H1 (cell line): Measurements from ENCODE around the gene CHST11. TPM values are rescaled to one million over a fixed set of nuclear protein-coding genes. Genes with fewer than 3 reads are reported as not detected.

Source experiments
- CTCF ChIA-PET: fragments of 300-600 bp; sonication (Branson Sonifier 250); formaldehyde crosslinking; loops from one replicate; lab custom pipeline; 2021; ENCODE audit not compliant: partially characterized antibody; lab: Charles Lee
- POLR2A ChIA-PET: fragments of 300-600 bp; sonication (Branson Sonifier 250); formaldehyde crosslinking; loops from one replicate; lab custom pipeline; 2021; ENCODE audit warnings: inconsistent platforms; ENCODE audit not compliant: partially characterized antibody; lab: Charles Lee
- DNase-seq, 2 experiments: peaks; one replicate each; pipeline versions ENCODE4 v3.0.0 to v3.0.0-alpha.2; 2010 to 2022; ENCODE audit warnings: low spot score in 2 of 2, low read depth in 1 of 2, mixed read lengths in 1 of 2
- FAIRE-seq: peaks from 2 replicates; lab custom pipeline; 2011; peaks lifted over from hg19 to GRCh38; lab: Jason Lieb, UNC
- H2AFZ ChIP-seq: 2 replicates; pipeline ENCODE4 v1.8.1; 2012; ENCODE audit warnings: low read length, inconsistent platforms
- H2AK5ac ChIP-seq: 2 replicates; pipeline ENCODE4 v1.6.1; 2013; ENCODE audit warnings: low read depth, low read length
- H2BK120ac ChIP-seq: replicated peaks from 2 replicates; pipeline ENCODE3; 2013; ENCODE audit warnings: low read depth, low read length, inconsistent platforms
- H2BK12ac ChIP-seq: 2 replicates; pipeline ENCODE4 v1.6.1; 2013; ENCODE audit warnings: low read depth, low read length
- H2BK15ac ChIP-seq: 2 replicates; pipeline ENCODE4 v1.6.1; 2013; ENCODE audit warnings: low read length
- H2BK20ac ChIP-seq: 2 replicates; pipeline ENCODE4 v1.6.1; 2013; ENCODE audit warnings: low read length
- H2BK5ac ChIP-seq: 2 replicates; pipeline ENCODE4 v1.6.1; 2013; ENCODE audit warnings: low read depth, low read length
- H3K14ac ChIP-seq: 2 replicates; pipeline ENCODE4 v1.6.1; 2013; ENCODE audit warnings: inconsistent platforms; ENCODE audit not compliant: insufficient read length
- H3K18ac ChIP-seq: 2 replicates; pipeline ENCODE4 v1.6.1; 2013; ENCODE audit warnings: low read length; ENCODE audit errors: extremely low read depth
- H3K23ac ChIP-seq: 2 replicates; pipeline ENCODE4 v1.6.1; 2013; ENCODE audit warnings: inconsistent platforms; ENCODE audit not compliant: insufficient read length
- H3K23me2 ChIP-seq: 2 replicates; pipeline ENCODE4 v1.6.1; 2013; ENCODE audit warnings: low read depth, low read length
- H3K27ac ChIP-seq: 2 replicates; pipeline ENCODE4 v1.6.1; 2011; ENCODE audit warnings: low read depth, low read length, inconsistent platforms
- H3K27me3 ChIP-seq, 4 experiments: replicated peaks in 1 of 4; 1 replicate in 1 of 4; 2 replicates in 3 of 4; pipeline versions ENCODE4 v1.6.1 to v1.8.1; 2011 to 2013; ENCODE audit warnings: low read length in 3 of 4, mild to moderate bottlenecking in 3 of 4, inconsistent platforms in 2 of 4, mixed read lengths in 2 of 4, moderate library complexity in 1 of 4; ENCODE audit not compliant: control insufficient read depth in 3 of 4, insufficient read depth in 3 of 4; ENCODE audit errors: extremely low read depth in 1 of 4
- H3K36me3 ChIP-seq, 4 experiments: 2 replicates each; pipeline versions ENCODE4 v1.6.1 to v1.8.1; 2011 to 2013; ENCODE audit warnings: mild to moderate bottlenecking in 4 of 4, low read length in 3 of 4, moderate library complexity in 2 of 4, control low read depth in 1 of 4, inconsistent platforms in 1 of 4; ENCODE audit not compliant: insufficient read depth in 4 of 4, control insufficient read depth in 2 of 4
- H3K4ac ChIP-seq: replicated peaks from 2 replicates; pipeline ENCODE3; 2013; ENCODE audit warnings: low read length, low read depth, mixed read lengths, inconsistent platforms; ENCODE audit not compliant: insufficient read length
- H3K4me1 ChIP-seq, 4 experiments: replicated peaks in 1 of 4; 1 replicate in 1 of 4; 2 replicates in 3 of 4; pipeline versions ENCODE4 v1.6.1 to v1.8.1; 2011 to 2013; ENCODE audit warnings: low read length in 3 of 4, inconsistent platforms in 2 of 4, mixed read lengths in 1 of 4; ENCODE audit not compliant: insufficient read depth in 4 of 4, control insufficient read depth in 3 of 4
- H3K4me2 ChIP-seq, 2 experiments: 2 replicates each; pipeline versions ENCODE4 v1.6.1 to v1.8.1; 2011 to 2013; ENCODE audit warnings: low read depth in 2 of 2, low read length in 2 of 2, control low read depth in 1 of 2, inconsistent platforms in 1 of 2, mild to moderate bottlenecking in 1 of 2; ENCODE audit not compliant: insufficient read depth in 1 of 2
- H3K4me3 ChIP-seq, 4 experiments: fragments of 200-600, 300-600 bp in 1 of 4; sonication (generic), shearing (Covaris generic), sonication (Bioruptor Twin) in 1 of 4; 2 replicates each; pipeline versions ENCODE4 v1.5.1 to v1.8.1; 2011 to 2016; ENCODE audit warnings: low read length in 4 of 4, low read depth in 3 of 4, control low read depth in 2 of 4, inconsistent platforms in 2 of 4, mild to moderate bottlenecking in 2 of 4, mixed read lengths in 1 of 4, moderate library complexity in 1 of 4; ENCODE audit not compliant: insufficient read depth in 2 of 4; ENCODE audit errors: extremely low read depth in 1 of 4
- H3K56ac ChIP-seq: replicated peaks from 2 replicates; pipeline ENCODE3; 2013; ENCODE audit warnings: low read depth, mild to moderate bottlenecking, mixed read lengths, low read length, inconsistent platforms; ENCODE audit not compliant: insufficient read length
- H3K79me1 ChIP-seq: 2 replicates; pipeline ENCODE4 v1.6.1; 2013; ENCODE audit warnings: low read depth, low read length, control low read depth
- H3K79me2 ChIP-seq, 2 experiments: 2 replicates each; pipeline versions ENCODE4 v1.6.1 to v1.8.1; 2012 to 2013; ENCODE audit warnings: low read length in 2 of 2, mild to moderate bottlenecking in 2 of 2, inconsistent platforms in 1 of 2; ENCODE audit not compliant: insufficient read depth in 2 of 2, control insufficient read depth in 1 of 2
- H3K9ac ChIP-seq, 4 experiments: replicated peaks in 1 of 4; 1 replicate in 1 of 4; 2 replicates in 3 of 4; pipeline versions ENCODE4 v1.6.1 to v1.8.1; 2011 to 2013; ENCODE audit warnings: low read depth in 3 of 4, low read length in 3 of 4, control low read depth in 2 of 4, mild to moderate bottlenecking in 2 of 4, moderate library complexity in 2 of 4, inconsistent platforms in 1 of 4; ENCODE audit errors: extremely low read depth in 1 of 4
- H3K9me3 ChIP-seq, 2 experiments: 2 replicates each; pipeline versions ENCODE4 v1.6.1 to v1.8.1; 2012 to 2013; ENCODE audit warnings: mild to moderate bottlenecking in 2 of 2, moderate library complexity in 2 of 2, control low read depth in 1 of 2, inconsistent platforms in 1 of 2, low read depth in 1 of 2, low read length in 1 of 2, mixed read lengths in 1 of 2; ENCODE audit not compliant: insufficient read depth in 2 of 2
- H4K20me1 ChIP-seq, 2 experiments: replicated peaks in 1 of 2; 2 replicates each; pipeline versions ENCODE3 to v1.8.1; 2011 to 2013; ENCODE audit warnings: inconsistent platforms in 2 of 2, low read length in 2 of 2, mild to moderate bottlenecking in 1 of 2; ENCODE audit not compliant: insufficient read depth in 2 of 2, control insufficient read depth in 1 of 2
- H4K5ac ChIP-seq: 2 replicates; pipeline ENCODE4 v1.6.1; 2013; ENCODE audit warnings: low read length, low read depth, mixed read lengths, inconsistent platforms; ENCODE audit not compliant: insufficient read length
- H4K8ac ChIP-seq: 2 replicates; pipeline ENCODE4 v1.8.0; 2013; ENCODE audit warnings: mild to moderate bottlenecking, moderate library complexity, low read length, inconsistent platforms; ENCODE audit not compliant: insufficient read depth; ENCODE audit errors: extremely low read depth
- H4K91ac ChIP-seq: replicated peaks from 2 replicates; pipeline ENCODE3; 2013; ENCODE audit warnings: low read length, mixed read lengths, inconsistent platforms; ENCODE audit not compliant: insufficient read length
- KDM1A ChIP-seq: fragments of 200-600, 300-600 bp; sonication (generic); IDR thresholded peaks from 2 replicates; pipeline ENCODE4 v1.7.1; 2016; ENCODE audit warnings: mild to moderate bottlenecking, low read length, borderline replicate concordance
- NRF1 ChIP-seq: IDR thresholded peaks from 2 replicates; pipeline ENCODE4 v1.6.1; 2011; ENCODE audit warnings: mild to moderate bottlenecking, low read depth, low read length, improper control_type of control experiment
- YY1 ChIP-seq: IDR thresholded peaks from 2 replicates; pipeline ENCODE4 v1.6.1; 2011; ENCODE audit warnings: low read depth, mild to moderate bottlenecking, low read length
- WGBS, 2 experiments: shearing (Covaris generic) in 1 of 2; methylation state at CpG; one replicate each; pipeline versions ENCODE4 v1.1.6 to v1.1.7; 2013 to 2015; ENCODE audit warnings: low lambda C conversion rate in 2 of 2, mixed read lengths in 2 of 2, inconsistent platforms in 1 of 2, low coverage in 1 of 2, missing lambda C conversion rate in 1 of 2; ENCODE audit not compliant: insufficient replicate concordance in 2 of 2, insufficient coverage in 1 of 2, insufficient read length in 1 of 2; ENCODE audit errors: extremely low coverage in 1 of 2, missing lambda C conversion rate in 1 of 2; 5-methylcytosine and 5-hydroxymethylcytosine counted together
- polyA plus RNA-seq, 7 experiments: library from polyadenylated mRNA; depleted of rRNA in 3 of 7; stranded (reverse) in 5 of 7; unstranded in 2 of 7; fragments of >200 nt in 5 of 7; fragments of 200-250 nt in 2 of 7; gene quantifications; 1 replicate in 5 of 7; 2 replicates in 1 of 7; 4 replicates in 1 of 7; pipeline versions ENCODE4 v1.2.1 to v1.2.3, GENCODE V29; 2011 to 2013; ENCODE audit warnings: missing spikeins in 2 of 7, mixed read lengths in 2 of 7
- total RNA-seq: library from RNA; stranded (reverse); fragmentation: NEBNext Ultra II Directional; extraction: Animal tissue kit (Norgen Biotek cat#: 25700); gene quantifications from 2 replicates; pipeline ENCODE4 v1.2.1, GENCODE V29; 2021

Gene CHST11
- total and polyA plus RNA-seq, 2 of the 8 experiments (the other 6 are each of a cell fraction or from before 2014, with no cell fraction given), result 14.4 to 20.8 TPM

DNA sequence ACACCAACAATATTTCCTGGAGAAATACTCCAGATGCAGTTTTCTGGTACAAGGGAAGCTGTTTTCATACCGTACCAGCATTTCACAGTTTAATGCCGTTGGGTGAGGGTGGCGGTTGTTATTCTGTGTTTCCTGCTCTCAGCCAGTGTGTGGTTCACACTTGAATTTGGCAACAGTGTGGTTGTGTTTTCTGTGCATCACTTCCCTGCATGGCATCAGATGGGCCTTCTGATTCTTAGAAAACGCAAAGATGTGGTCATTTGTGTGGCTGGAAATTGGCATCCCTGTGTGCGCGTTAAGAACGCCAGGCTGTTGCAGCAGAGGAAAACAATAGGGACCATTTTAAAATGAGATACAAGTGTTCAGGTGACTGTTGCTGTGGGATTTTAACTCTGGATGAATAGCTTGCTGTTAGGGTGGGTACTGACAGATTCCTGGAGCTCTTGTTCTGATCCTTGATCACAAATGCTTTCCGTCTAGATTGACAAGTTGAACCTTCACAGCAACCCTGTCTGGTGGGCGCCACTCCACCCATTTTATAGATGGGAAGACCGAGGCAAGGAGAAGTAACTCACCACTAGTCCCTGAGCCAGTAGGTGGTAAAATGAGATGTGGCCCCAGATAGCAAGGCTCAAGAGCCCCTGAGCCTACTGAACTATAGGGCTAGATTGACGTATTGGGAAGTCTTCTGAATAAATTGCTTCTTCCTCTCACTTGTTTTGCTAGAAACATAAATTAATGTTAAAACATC is 231.2 kb downstream of the CHST11 start:
- H3K4me1 ChIP-seq, result no peaks in the 10 kb centered on the region
- H3K4ac ChIP-seq, result no peak overlapping the region
- 93% methylated on average over 11 of the region's 11 CpGs; no CpG with 5 or more reads in 1 of the 2 experiments for WGBS, 2 experiments
- H4K20me1 ChIP-seq, result peaks cover 0 to 2% of the 10 kb centered on the region in 2 experiments
- CTCF ChIA-PET, result interaction anchor here (1.1 kb wide), 1 partner anchor 73 kb away, joined by 4 read pairs; no protein-coding TSS in a partner anchor
- no peak overlapping the region for H4K8ac ChIP-seq
- no peak overlapping the region for H4K91ac ChIP-seq
- no peak overlapping the region for H3K56ac ChIP-seq
- no peak overlapping the region for H4K5ac ChIP-seq
- no peaks in the 10 kb centered on the region; the same call in 1 of the 2 replicates for H3K23me2 ChIP-seq
- peaks cover 3 to 6% of the 10 kb centered on the region in 2 experiments for H3K9me3 ChIP-seq
- DNase-seq (no peak), FAIRE-seq (no peak)
- no peak overlapping the region for H2BK15ac ChIP-seq
- H2AK5ac ChIP-seq, result no peak overlapping the region
- no peak overlapping the region for H2BK12ac ChIP-seq
- H2AFZ ChIP-seq, result no peak overlapping the region
- H3K27ac ChIP-seq, result no peak overlapping the region
- H3K18ac ChIP-seq, result no peak overlapping the region
- H2BK5ac ChIP-seq, result no peak overlapping the region
- no peaks in the 10 kb centered on the region for H3K79me1 ChIP-seq
- H3K36me3 ChIP-seq, result no peaks in the 10 kb centered on the region
- H3K4me3 ChIP-seq, result no peak overlapping the region
- H3K14ac ChIP-seq, result no peak overlapping the region
- no peak overlapping the region for H3K4me2 ChIP-seq
- POLR2A ChIA-PET, result interaction anchor here (0.9 kb wide), 1 partner anchor 17 kb away, joined by 3 read pairs; no protein-coding TSS in a partner anchor
- H3K23ac ChIP-seq, result no peak overlapping the region
- H2BK120ac ChIP-seq, result no peak overlapping the region
- no peaks in the 10 kb centered on the region for H3K27me3 ChIP-seq
- H3K9ac ChIP-seq, result no peak overlapping the region
- no peaks in the 10 kb centered on the region for H3K79me2 ChIP-seq
- no peak overlapping the region for H2BK20ac ChIP-seq
- TF ChIP-seq NRF1 (no peak), KDM1A (peak; percentile 77; the same call in 1 of the 2 replicates), YY1 (no peak)
